Breast epithelium (tissue), 4 donors: ENCODE results near the gene CLCA4. TPM values are rescaled to one million over a fixed set of nuclear protein-coding genes. Genes with fewer than 3 reads are reported as not detected.
A peak's percentile ranks its signal among the peaks of the same experiment; 100 is the strongest.

Experiments
- DNase-seq, 2 donors: peaks; one replicate each; pipeline ENCODE4 v3.0.0-alpha.2; 2019; ENCODE audit warnings: low spot score in 2 of 2
- H3K27ac ChIP-seq, 2 donors: fragments of 200-600 bp; sonication (generic) in 1 of 2; one replicate each; pipeline ENCODE4 v1.5.1; 2016 to 2019; ENCODE audit warnings: mild to moderate bottlenecking in 1 of 2
- H3K27me3 ChIP-seq, 2 donors: fragments of 200-600 bp; sonication (generic) in 1 of 2; one replicate each; pipeline versions ENCODE4 v1.5.1 to v1.6.0; 2017 to 2019; ENCODE audit warnings: control low read depth in 1 of 2, mild to moderate bottlenecking in 1 of 2
- H3K36me3 ChIP-seq: fragments of 200-600 bp; one replicate; pipeline ENCODE4 v1.5.1; 2019
- H3K4me1 ChIP-seq, 2 donors: fragments of 200-600 bp; sonication (generic); one replicate each; pipeline ENCODE4 v1.5.1; 2016 to 2019; ENCODE audit warnings: control low read depth in 1 of 2
- H3K4me3 ChIP-seq, 3 donors: fragments of 200-600 bp; sonication (generic); 1 replicate in 2 of 3; 2 replicates in 1 of 3; pipeline ENCODE4 v1.5.1; 2016 to 2019; ENCODE audit warnings: mild to moderate bottlenecking in 3 of 3, moderate library complexity in 2 of 3
- H3K9me3 ChIP-seq, 2 donors: fragments of 200-600 bp; sonication (generic) in 1 of 2; one replicate each; pipeline ENCODE4 v1.5.1; 2016 to 2019; ENCODE audit warnings: control low read depth in 1 of 2
- CTCF ChIP-seq, 3 donors: fragments of 450-650 bp; IDR thresholded peaks; one replicate each; pipeline ENCODE4 v1.5.1; 2016 to 2017; ENCODE audit warnings: antibody characterized with exemption in 3 of 3, mild to moderate bottlenecking in 3 of 3, moderate library complexity in 3 of 3
- POLR2A ChIP-seq: fragments of 450-650 bp; IDR thresholded peaks from one replicate; pipeline ENCODE4 v1.6.1; 2016; ENCODE audit warnings: antibody characterized with exemption, mild to moderate bottlenecking, moderate library complexity
- POLR2AphosphoS5 ChIP-seq, 3 donors: sonication (generic); formaldehyde crosslinking; IDR thresholded peaks; one replicate each; pipeline ENCODE4 v1.6.1; 2017; ENCODE audit warnings: antibody characterized with exemption in 3 of 3
- intact Hi-C: fragments of 100-400 bp; cut with DNase I; formaldehyde crosslinking; loops from one replicate; pipeline ENCODE4 v1.15.1; 2023; ENCODE audit warnings: low total_unique reads
- total RNA-seq, 3 donors: library from RNA; depleted of rRNA; stranded (reverse); fragments of >200 nt; gene quantifications; one replicate each; pipeline ENCODE4 v1.1.0, GENCODE V29; 2016

CLCA4 gene
- total RNA-seq, 3 donors from 2014 or later = 0.16 to 15.1 (median 2.6) TPM

- H3K27ac ChIP-seq = peak overlapping the region; percentile 3 to 39
- no peaks in the 10 kb centered on the region for H3K27me3 ChIP-seq
- H3K36me3 ChIP-seq = no peaks in the 10 kb centered on the region
- no peak overlapping the region for H3K4me3 ChIP-seq
- no peak for TF ChIP-seq POLR2AphosphoS5 (IDR thresholded peaks at IDR 0.05)
- no peak for DNase-seq
- intact Hi-C loops = no loop called here
- H3K9me3 ChIP-seq = no peaks in the 10 kb centered on the region
- H3K4me1 ChIP-seq = no peaks in the 10 kb centered on the region
Observed at GRCh38 chr1:86517336-86517735, 29.5 kb upstream of the CLCA4 start.

GRCh38 chr1:86520789-86521521 is 25.9 kb upstream of the CLCA4 start:
- H3K36me3 ChIP-seq = no peaks in the 10 kb centered on the region
- no peak overlapping the region for H3K27ac ChIP-seq
- no peak overlapping the region for H3K4me3 ChIP-seq
- DNase-seq = no peak
- no peak for TF ChIP-seq CTCF (IDR thresholded peaks at IDR 0.05)
- no peak for TF ChIP-seq POLR2AphosphoS5 (IDR thresholded peaks at IDR 0.05)
- TF ChIP-seq POLR2A = no peak
- H3K4me1 ChIP-seq = no peaks in the 10 kb centered on the region
- H3K27me3 ChIP-seq = no peaks in the 10 kb centered on the region
- intact Hi-C loops = no loop called here
- peaks cover 0 to 6% of the 10 kb centered on the region in 2 donors for H3K9me3 ChIP-seq

GRCh38 chr1:86521522-86521891 is 25.4 kb upstream of the CLCA4 start:
- H3K9me3 ChIP-seq = peaks cover 0 to 6% of the 10 kb centered on the region in 2 donors
- H3K4me1 ChIP-seq = no peaks in the 10 kb centered on the region
- H3K27me3 ChIP-seq = no peaks in the 10 kb centered on the region
- intact Hi-C loops = no loop called here
- H3K4me3 ChIP-seq = no peak overlapping the region
- no peaks in the 10 kb centered on the region for H3K36me3 ChIP-seq
- no peak overlapping the region for H3K27ac ChIP-seq
- no peak for TF ChIP-seq POLR2A
- TF ChIP-seq CTCF (IDR thresholded peaks at IDR 0.05) = no peak
- no peak for TF ChIP-seq POLR2AphosphoS5 (IDR thresholded peaks at IDR 0.05)
- DNase-seq = no peak

- TF ChIP-seq POLR2AphosphoS5 (IDR thresholded peaks at IDR 0.05) (no peak), POLR2A (no peak), CTCF (IDR thresholded peaks at IDR 0.05) (no peak)
- intact Hi-C loops = no loop called here
- H3K27me3 ChIP-seq = no peaks in the 10 kb centered on the region
- no peak overlapping the region for H3K4me3 ChIP-seq
- no peak for DNase-seq
- no peak overlapping the region for H3K27ac ChIP-seq
- H3K36me3 ChIP-seq = no peaks in the 10 kb centered on the region
- H3K9me3 ChIP-seq = peaks cover 0 to 6% of the 10 kb centered on the region in 2 donors
- no peaks in the 10 kb centered on the region for H3K4me1 ChIP-seq
Observed at GRCh38 chr1:86522240-86522639, 24.6 kb upstream of the CLCA4 start.

GRCh38 chr1:86523670-86524354 is 23.1 kb upstream of the CLCA4 start:
- no peak overlapping the region for H3K4me3 ChIP-seq
- no peaks in the 10 kb centered on the region for H3K36me3 ChIP-seq
- H3K27ac ChIP-seq = no peak overlapping the region
- no peak for DNase-seq
- no peak for TF ChIP-seq CTCF (IDR thresholded peaks at IDR 0.05)
- no peak for TF ChIP-seq POLR2A
- TF ChIP-seq POLR2AphosphoS5 (IDR thresholded peaks at IDR 0.05) = no peak
- no peaks in the 10 kb centered on the region for H3K27me3 ChIP-seq
- H3K9me3 ChIP-seq = peaks cover 0 to 6% of the 10 kb centered on the region in 2 donors
- intact Hi-C loops = no loop called here
- H3K4me1 ChIP-seq = no peaks in the 10 kb centered on the region
